HEK293 (cell line): ENCODE results near the gene MICAL3.

Experiments used
- CTCF ChIA-PET: fragments of 350-600 bp; formaldehyde crosslinking; extraction: SDS; loops from one replicate; lab custom pipeline; 2021; ENCODE audit warnings: antibody characterized with exemption; lab: Yijun Ruan, JAX
- POLR2A ChIA-PET: fragments of 300-600 bp; formaldehyde crosslinking; extraction: SDS; loops from one replicate; lab custom pipeline; 2020; ENCODE audit warnings: antibody characterized with exemption, inconsistent platforms; lab: Yijun Ruan, JAX
- H3K27ac ChIP-seq: fragments of 200-500 bp; sonication (Bioruptor generic); 2 replicates; pipeline ENCODE4 v1.5.1; 2014; ENCODE audit warnings: low read depth, low read length, control low read depth, inconsistent platforms; ENCODE audit errors: extremely low read depth
- H3K36me3 ChIP-seq, 2 experiments: fragments of 200-500 bp in 1 of 2; sonication (Bioruptor generic) in 1 of 2; 1 replicate in 1 of 2; 2 replicates in 1 of 2; pipeline ENCODE4 v1.5.1; 2014 to 2017; ENCODE audit warnings: inconsistent platforms in 2 of 2, low read length in 2 of 2; ENCODE audit not compliant: control insufficient read depth in 2 of 2, insufficient read depth in 1 of 2
- H3K4me1 ChIP-seq: fragments of 200-500 bp; sonication (Bioruptor generic); 2 replicates; pipeline ENCODE4 v1.5.1; 2014; ENCODE audit warnings: mild to moderate bottlenecking, low read length, inconsistent platforms; ENCODE audit not compliant: control insufficient read depth, insufficient read depth
- H3K4me3 ChIP-seq: 2 replicates; pipeline ENCODE4 v1.5.1; 2011; ENCODE audit warnings: low read depth, mild to moderate bottlenecking, control low read depth, low read length, moderate library complexity
- H3K9me3 ChIP-seq: fragments of 200-500 bp; sonication (Bioruptor generic); 2 replicates; pipeline ENCODE4 v1.5.1; 2014; ENCODE audit warnings: low read depth, low read length, inconsistent platforms; ENCODE audit not compliant: control insufficient read depth, insufficient read depth
- ELK4 ChIP-seq: IDR thresholded peaks from 2 replicates; pipeline ENCODE4 v1.6.1; 2011; ENCODE audit warnings: mild to moderate bottlenecking, low read depth, low read length, borderline replicate concordance
- PRDM4 ChIP-seq: fragments of 450-650 bp; formaldehyde crosslinking; IDR thresholded peaks from 2 replicates; pipeline ENCODE4 v1.5.1; 2017; ENCODE audit warnings: missing biosample characterization, missing genetic modification characterization
- SP3 ChIP-seq: fragments of 450-650 bp; formaldehyde crosslinking; IDR thresholded peaks from 2 replicates; pipeline ENCODE4 v1.5.1; 2016; ENCODE audit warnings: missing biosample characterization, missing genetic modification characterization
- SP7 ChIP-seq: fragments of 450-650 bp; formaldehyde crosslinking; IDR thresholded peaks from 2 replicates; pipeline ENCODE4 v1.5.1; 2016; ENCODE audit warnings: missing biosample characterization, missing genetic modification characterization
- TRIM28 ChIP-seq: IDR thresholded peaks from 2 replicates; pipeline ENCODE4 v1.6.1; 2011; ENCODE audit warnings: low read length, control low read depth, borderline replicate concordance
- ZBTB21 ChIP-seq: fragments of 450-650 bp; formaldehyde crosslinking; IDR thresholded peaks from 2 replicates; pipeline ENCODE4 v1.5.1; 2017; ENCODE audit warnings: missing biosample characterization, missing genetic modification characterization
- ZBTB6 ChIP-seq: fragments of 450-650 bp; formaldehyde crosslinking; IDR thresholded peaks from 2 replicates; pipeline ENCODE4 v1.5.1; 2017; ENCODE audit warnings: missing biosample characterization, missing genetic modification characterization
- ZBTB7A ChIP-seq: fragments of 450-650 bp; formaldehyde crosslinking; IDR thresholded peaks from 2 replicates; pipeline ENCODE4 v1.5.1; 2016; ENCODE audit warnings: low read depth, missing biosample characterization, missing genetic modification characterization
- ZIC2 ChIP-seq: fragments of 450-650 bp; formaldehyde crosslinking; IDR thresholded peaks from 2 replicates; pipeline ENCODE4 v1.5.1; 2016; ENCODE audit warnings: missing biosample characterization, missing genetic modification characterization
- ZNF112 ChIP-seq: fragments of 450-650 bp; formaldehyde crosslinking; IDR thresholded peaks from 2 replicates; pipeline ENCODE4 v1.5.0; 2017; ENCODE audit warnings: missing biosample characterization, missing genetic modification characterization
- ZNF23 ChIP-seq: fragments of 450-650 bp; formaldehyde crosslinking; IDR thresholded peaks from 2 replicates; pipeline ENCODE4 v1.5.1; 2016; ENCODE audit warnings: missing biosample characterization, missing genetic modification characterization, borderline replicate concordance
- ZNF239 ChIP-seq: fragments of 450-650 bp; formaldehyde crosslinking; IDR thresholded peaks from 2 replicates; pipeline ENCODE4 v1.5.1; 2016; ENCODE audit warnings: missing biosample characterization, missing genetic modification characterization
- ZNF433 ChIP-seq: fragments of 450-650 bp; formaldehyde crosslinking; IDR thresholded peaks from 2 replicates; pipeline ENCODE4 v1.5.1; 2016; ENCODE audit warnings: missing biosample characterization, missing genetic modification characterization, low read depth
- ZNF48 ChIP-seq: fragments of 450-650 bp; formaldehyde crosslinking; IDR thresholded peaks from 2 replicates; pipeline ENCODE4 v1.5.1; 2016; ENCODE audit warnings: missing biosample characterization, missing genetic modification characterization
- ZNF518A ChIP-seq: fragments of 450-650 bp; formaldehyde crosslinking; conservative IDR thresholded peaks from 2 replicates; pipeline ENCODE4 v1.5.1; 2016; ENCODE audit warnings: low read depth, missing biosample characterization, missing genetic modification characterization
- ZNF544 ChIP-seq: fragments of 450-650 bp; formaldehyde crosslinking; IDR thresholded peaks from 2 replicates; pipeline ENCODE4 v1.5.0; 2017; ENCODE audit warnings: missing biosample characterization, missing genetic modification characterization
- ZNF548 ChIP-seq: fragments of 450-650 bp; formaldehyde crosslinking; IDR thresholded peaks from 2 replicates; pipeline ENCODE4 v1.5.1; 2016; ENCODE audit warnings: missing biosample characterization, missing genetic modification characterization
- ZNF585B ChIP-seq: fragments of 450-650 bp; formaldehyde crosslinking; IDR thresholded peaks from 2 replicates; pipeline ENCODE4 v1.5.1; 2016; ENCODE audit warnings: missing biosample characterization, missing genetic modification characterization
- ZNF623 ChIP-seq: fragments of 450-650 bp; formaldehyde crosslinking; IDR thresholded peaks from 2 replicates; pipeline ENCODE4 v1.5.1; 2016; ENCODE audit warnings: missing biosample characterization, missing genetic modification characterization
- ZNF664 ChIP-seq: fragments of 450-650 bp; formaldehyde crosslinking; IDR thresholded peaks from 2 replicates; pipeline ENCODE4 v1.5.1; 2016; ENCODE audit warnings: missing biosample characterization, missing genetic modification characterization
- ZNF701 ChIP-seq: fragments of 450-650 bp; formaldehyde crosslinking; IDR thresholded peaks from 2 replicates; pipeline ENCODE4 v1.5.1; 2016; ENCODE audit warnings: missing biosample characterization, missing genetic modification characterization
- ZSCAN23 ChIP-seq: fragments of 450-650 bp; formaldehyde crosslinking; IDR thresholded peaks from 2 replicates; pipeline ENCODE4 v1.5.1; 2016; ENCODE audit warnings: missing biosample characterization, missing genetic modification characterization

The MICAL3 gene

GRCh38 chr22:17897858-17898257 lies 126.5 kb downstream of the MICAL3 start:
- no peak overlapping the region for H3K4me3 ChIP-seq
- H3K4me1 ChIP-seq, result no peaks in the 10 kb centered on the region
- H3K36me3 ChIP-seq, result peaks cover 18 to 86% of the 10 kb centered on the region in 2 experiments
- H3K9me3 ChIP-seq, result no peaks in the 10 kb centered on the region
- CTCF ChIA-PET, result interaction anchor here (0.8 to 0.9 kb wide), 2 partner anchors 126 to 178 kb away, joined by 3 to 4 read pairs; no protein-coding TSS in a partner anchor
- H3K27ac ChIP-seq, result no peak overlapping the region
- TF ChIP-seq ZNF544 (tag by site-specific recombination) (no peak), ZNF623 (tag by site-specific recombination) (no peak), ZBTB7A (no peak), ZNF518A (tag by site-specific recombination) (no peak), ZNF664 (tag by site-specific recombination) (no peak), ZBTB21 (tag by site-specific recombination) (no peak), ZSCAN23 (no peak)
- POLR2A ChIA-PET, result no interaction called here

- Histone ChIP-seq H3K4me3 (no peak overlapping the region), H3K9me3 (no peaks in the 10 kb centered on the region), H3K36me3 (peaks cover 18 to 85% of the 10 kb centered on the region in 2 experiments), H3K27ac (no peak overlapping the region), H3K4me1 (no peaks in the 10 kb centered on the region)
- no peak for TF ChIP-seq ZNF701 (tag by site-specific recombination)
- TF ChIP-seq ZNF23 (tag by site-specific recombination), result no peak
- TF ChIP-seq ZNF548 (tag by site-specific recombination), result no peak
- TF ChIP-seq ZNF623 (tag by site-specific recombination), result no peak
- no peak for TF ChIP-seq PRDM4 (tag by site-specific recombination)
- TF ChIP-seq ZNF239 (tag by site-specific recombination), result no peak
- no peak for TF ChIP-seq TRIM28
- no peak for TF ChIP-seq ZNF433
- TF ChIP-seq ZIC2 (tag by site-specific recombination), result no peak
- no peak for TF ChIP-seq ZBTB6 (tag by site-specific recombination)
- no peak for TF ChIP-seq SP3
- TF ChIP-seq ZNF112, result no peak
- no peak for TF ChIP-seq ZNF48 (tag by site-specific recombination)
- no peak for TF ChIP-seq SP7 (tag by site-specific recombination)
- no peak for TF ChIP-seq ZNF585B (tag by site-specific recombination)
- no peak for TF ChIP-seq ELK4
- TF ChIP-seq, all 188 proteins: peak for 0
- ChIA-PET CTCF (interaction anchor here (0.8 to 0.9 kb wide), 2 partner anchors 13 to 126 kb away, joined by 4 read pairs; no protein-coding TSS in a partner anchor), POLR2A (no interaction called here)
These were observed 126.9 kb downstream of the MICAL3 start for GRCh38 chr22:17897426-17897825.
